Measurements from ENCODE around the gene KHDC4.
A peak's percentile ranks its signal among the peaks of the same experiment; 100 is the strongest.

The KHDC4 gene

DNA sequence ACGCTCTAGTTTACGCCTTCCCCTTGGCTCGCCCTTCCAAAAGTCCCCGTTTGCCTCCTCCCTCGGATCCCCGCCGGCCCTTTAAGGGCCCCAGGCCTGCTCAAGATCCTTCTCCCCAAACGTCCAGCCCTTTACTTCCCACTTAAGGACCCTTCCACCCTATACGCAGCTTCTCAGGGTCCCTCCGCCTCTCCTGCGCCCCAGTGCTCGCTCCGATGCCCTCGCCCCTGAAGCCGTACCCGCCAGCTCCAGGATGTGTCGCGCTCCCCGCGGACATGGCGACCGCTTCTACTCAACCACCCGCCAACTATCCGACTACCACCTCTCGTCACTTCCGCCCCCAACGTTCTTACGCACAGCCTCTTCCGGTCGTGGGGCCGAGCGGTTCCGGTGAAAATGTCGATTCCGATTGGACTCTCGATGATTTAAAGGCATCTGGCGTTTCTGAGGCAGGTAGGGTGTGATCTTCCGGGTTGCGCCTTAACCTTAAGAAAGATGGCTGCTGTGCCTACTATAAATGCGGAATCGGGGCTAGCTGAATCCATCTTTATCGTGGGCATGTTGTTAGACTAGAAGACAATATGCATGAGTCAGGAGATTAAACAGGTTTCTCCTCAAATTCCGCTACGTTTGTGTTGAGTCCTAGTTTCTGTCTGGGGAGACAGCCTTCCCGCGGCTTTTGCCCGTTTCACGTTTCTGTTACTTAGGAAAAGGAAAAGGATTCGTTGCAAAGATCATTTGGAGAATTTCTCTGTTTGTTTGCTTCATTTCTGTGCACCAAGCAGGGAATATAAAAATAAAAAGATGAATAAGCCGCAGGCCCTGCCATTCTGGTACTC, at the start of gene KHDC4:
TSS of gene KHDC4 (minus strand) at position 317 of the 839 bp plus-strand sequence. CDS start at position 277, 40 bp downstream.
- peak; percentile 93 for DNase-seq (ENCODE audit: low spot score)

DNA sequence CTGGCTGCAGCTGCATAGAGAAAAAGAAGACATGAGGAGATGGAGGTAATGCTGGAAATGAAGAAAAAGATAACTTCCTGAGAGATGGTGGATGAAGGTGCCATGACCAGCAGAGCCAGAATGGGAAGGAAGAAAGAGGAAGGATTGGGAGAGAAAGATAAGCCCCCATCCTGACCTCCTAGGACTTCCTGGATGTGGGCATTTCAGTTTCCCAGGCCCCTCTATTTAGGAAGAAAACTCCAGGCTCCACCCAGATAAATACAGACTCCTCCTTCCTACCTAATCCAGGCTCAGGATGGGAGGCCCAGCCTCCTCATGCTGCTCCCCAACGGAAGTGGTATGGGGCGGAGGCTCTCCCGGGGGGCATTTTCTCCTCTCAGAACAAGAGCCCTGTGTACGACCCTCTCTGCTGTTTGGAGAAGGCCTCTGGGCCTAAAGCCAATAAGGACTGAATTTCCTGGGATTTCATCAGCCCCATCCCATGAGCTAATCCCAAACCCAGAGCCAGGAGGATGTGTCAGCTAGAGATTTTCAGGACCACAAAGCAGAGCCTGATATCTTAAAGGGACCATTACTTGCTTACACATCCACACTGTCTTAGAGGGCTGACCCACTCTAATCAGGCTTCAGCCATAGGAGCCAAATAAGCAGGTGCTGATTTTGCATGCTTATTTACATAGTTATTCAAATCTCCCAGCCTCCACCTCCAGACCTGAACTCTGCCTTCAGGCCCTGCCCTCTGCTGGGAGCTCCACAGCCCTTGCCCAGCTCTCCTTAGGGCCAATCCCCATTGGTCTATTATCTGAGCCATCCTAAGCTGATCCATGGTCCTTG, 49.2 kb upstream of the KHDC4 start:
- peak; percentile 80 for DNase-seq (ENCODE audit: low spot score)

DNA sequence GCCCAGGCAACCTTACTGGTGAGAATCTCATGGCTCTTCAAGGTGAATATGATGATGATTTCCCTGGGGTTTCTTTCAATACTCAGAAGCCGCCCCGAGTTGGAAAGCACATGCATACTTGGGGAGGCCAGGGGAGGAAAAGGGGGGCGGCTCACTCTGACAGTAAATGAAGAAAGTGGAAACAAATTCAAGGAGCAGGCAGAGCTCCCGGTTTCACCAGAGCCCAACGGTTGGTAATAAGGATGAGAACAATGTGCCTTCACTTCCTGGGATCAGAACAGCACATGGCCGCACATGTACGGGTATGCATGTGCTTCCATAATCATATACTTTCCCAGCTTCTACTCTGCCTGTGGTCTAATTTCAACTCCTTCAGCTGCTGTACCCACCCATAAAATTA, 47.9 kb upstream of the KHDC4 start:
- DNase-seq (ENCODE audit: low spot score) = no peak

DNA sequence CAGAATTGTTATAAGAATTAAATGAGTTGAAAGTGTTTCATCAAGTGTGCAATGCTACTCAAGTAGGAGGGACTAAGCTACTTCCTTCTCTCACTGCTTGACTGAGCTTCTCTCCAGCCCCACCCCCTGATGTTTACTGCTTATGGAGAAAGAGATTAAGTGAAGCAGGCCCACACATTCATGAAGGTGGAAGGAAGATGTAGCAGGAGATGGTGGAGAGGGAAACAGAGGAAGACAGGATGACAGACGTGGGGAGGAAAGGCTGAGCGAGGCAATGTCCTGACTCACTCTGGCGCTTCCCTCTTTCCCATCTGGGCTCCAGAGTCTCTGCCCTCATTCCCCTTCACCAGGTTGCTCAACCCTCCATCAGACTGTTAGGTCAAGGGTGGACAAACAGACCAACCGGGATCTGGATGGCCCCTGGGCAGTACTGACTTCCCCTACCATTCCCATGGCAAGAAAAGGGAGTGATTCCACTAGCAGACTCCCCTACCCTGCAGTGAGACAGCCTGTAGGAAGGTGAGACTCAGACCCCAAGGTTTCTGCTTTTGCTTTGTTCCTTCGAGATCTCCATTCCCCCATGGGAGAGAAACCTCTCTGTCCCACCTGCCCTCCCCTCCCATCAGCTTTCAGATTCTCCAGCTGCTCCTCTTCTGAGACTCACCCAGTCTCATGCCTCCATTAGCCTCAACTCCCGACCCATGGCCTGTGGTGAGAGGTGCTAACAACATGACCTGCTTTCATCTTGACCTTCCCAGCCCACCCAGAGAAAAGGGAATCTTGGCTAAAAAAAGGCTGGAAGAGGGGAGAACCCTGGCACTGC, 47.3 kb upstream of the KHDC4 start:
- DNase-seq (ENCODE audit: low spot score) = no peak

DNA sequence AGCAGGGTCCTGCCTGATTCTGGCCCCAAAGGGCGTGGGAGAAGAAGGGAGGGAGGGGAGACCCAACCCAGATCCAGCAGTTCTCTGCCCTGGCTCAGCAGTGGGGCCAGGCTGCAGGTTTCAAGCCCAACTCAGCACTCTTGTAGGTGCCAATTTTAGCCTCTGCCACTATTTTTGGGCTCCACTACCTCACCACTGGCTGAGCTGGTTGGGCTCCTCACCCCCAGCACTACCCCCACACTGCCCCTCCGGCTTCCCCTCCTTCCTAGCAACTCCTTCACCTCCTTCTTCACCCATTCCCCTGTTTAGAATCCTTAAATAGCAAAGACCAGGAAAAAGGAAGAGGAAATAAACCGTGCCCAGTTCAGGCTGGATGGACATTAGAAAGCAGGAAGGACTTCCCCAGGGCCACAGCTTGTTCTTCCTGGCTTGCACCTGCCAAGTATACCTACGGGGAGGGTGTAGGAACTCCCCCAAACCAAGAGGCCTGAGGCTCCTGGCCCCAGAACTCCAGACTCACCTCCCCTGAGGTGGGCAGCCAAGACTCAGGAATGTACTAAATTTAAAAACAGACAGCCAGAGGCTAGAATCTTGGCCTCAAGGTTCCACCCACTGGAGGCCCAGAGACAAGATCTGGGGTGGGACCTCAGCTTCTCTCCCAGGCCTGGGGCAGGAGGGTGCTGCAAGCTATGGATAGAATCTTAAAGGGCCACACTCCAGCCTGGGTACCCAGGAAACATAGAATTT, 45.6 kb upstream of the KHDC4 start:
- DNase-seq (ENCODE audit: low spot score) = peak; percentile 23

DNA sequence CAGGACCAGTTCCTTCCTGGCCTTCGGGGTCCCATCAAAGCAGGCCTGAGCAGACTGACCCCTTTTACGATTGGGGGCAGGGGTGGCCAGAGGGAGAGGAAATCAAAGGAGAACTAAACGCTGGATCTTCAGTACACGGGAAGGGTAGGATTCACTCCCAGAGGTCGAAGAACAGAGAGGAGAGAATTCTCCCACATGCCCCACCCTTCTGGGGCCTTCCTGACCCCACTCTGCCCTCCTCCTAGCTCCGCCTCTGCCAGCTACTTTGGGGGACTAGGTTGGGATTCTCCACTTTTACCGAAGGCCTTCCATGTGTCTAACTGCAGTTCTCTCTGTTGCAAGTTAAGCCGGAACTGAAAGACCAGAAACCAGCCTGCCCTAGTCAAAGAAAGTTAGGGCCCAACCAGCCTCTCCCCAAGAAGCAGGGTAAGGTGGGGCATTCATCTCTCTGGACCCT, 44.8 kb upstream of the KHDC4 start:
- DNase-seq (ENCODE audit: low spot score) = peak; percentile 33

DNA sequence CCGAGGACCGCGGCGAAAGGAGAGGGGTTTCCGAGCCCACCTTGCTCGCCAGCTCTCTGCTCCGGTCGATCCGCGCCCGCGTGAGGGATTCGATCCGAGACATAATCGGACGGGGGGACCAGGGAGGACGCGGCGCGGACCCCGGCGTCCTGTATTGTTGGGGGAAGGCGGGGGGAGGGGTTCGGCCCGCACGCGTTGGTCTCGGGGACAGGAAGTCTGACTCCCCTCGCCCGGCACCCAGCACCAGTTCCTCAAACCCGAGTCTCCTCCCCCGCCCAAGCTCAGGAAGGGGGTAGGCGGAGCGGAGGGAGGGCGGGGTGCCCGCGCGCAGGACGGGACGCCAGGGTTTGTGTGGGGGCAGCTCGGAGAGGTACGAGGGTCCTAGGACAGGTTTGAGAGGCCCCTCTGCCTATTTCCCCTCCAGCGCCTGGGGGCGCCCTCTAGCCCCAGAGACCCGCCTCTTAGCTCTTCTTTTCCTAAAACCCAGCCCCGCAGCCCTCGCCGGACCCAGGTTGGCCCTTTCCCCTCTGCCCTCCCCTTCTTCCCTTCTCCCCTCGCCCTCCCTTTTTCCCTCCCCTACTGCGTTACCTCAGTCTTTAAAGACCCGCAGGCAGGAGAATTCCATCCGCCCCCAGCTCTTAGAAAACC, 44.2 kb upstream of the KHDC4 start, which contains the start of gene ARHGEF2:
TSS of gene ARHGEF2 (minus strand) at position 223 of the 648 bp plus-strand sequence. CDS start at position 103, 120 bp downstream.
- peak; percentile 75 for DNase-seq (ENCODE audit: low spot score)

DNA sequence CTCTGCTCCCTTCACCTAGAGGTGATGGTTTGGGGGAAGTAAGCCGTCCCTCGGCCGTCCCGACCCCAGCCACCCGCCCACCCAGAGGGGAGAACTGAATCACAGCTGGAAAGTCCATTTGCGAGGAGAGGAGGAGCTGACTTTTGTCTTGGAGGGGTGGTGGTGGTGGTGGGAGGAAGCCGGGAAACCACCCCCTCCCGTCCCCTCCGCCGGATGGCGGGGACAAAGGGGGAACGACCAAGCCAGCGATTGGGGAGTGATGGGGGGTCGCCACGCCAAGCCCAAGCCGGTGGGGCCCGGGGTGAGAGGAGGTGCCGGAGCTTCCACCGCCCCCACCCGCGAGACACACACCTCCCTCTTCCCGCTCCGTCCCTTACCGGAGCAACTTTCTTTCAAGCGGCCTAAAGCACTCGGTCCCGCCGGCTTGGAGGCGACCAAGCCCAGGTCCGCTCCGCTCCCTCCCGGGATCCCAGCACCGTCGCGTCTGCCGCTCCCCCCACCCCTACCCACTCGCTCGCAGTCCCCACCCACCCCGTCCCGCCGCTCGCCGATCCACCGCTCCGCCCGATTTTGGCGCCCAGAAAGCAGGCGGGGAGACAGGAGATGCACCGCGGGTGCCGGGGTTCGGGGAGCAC, 43.6 kb upstream of the KHDC4 start:
- DNase-seq (ENCODE audit: low spot score) = peak; percentile 66

DNA sequence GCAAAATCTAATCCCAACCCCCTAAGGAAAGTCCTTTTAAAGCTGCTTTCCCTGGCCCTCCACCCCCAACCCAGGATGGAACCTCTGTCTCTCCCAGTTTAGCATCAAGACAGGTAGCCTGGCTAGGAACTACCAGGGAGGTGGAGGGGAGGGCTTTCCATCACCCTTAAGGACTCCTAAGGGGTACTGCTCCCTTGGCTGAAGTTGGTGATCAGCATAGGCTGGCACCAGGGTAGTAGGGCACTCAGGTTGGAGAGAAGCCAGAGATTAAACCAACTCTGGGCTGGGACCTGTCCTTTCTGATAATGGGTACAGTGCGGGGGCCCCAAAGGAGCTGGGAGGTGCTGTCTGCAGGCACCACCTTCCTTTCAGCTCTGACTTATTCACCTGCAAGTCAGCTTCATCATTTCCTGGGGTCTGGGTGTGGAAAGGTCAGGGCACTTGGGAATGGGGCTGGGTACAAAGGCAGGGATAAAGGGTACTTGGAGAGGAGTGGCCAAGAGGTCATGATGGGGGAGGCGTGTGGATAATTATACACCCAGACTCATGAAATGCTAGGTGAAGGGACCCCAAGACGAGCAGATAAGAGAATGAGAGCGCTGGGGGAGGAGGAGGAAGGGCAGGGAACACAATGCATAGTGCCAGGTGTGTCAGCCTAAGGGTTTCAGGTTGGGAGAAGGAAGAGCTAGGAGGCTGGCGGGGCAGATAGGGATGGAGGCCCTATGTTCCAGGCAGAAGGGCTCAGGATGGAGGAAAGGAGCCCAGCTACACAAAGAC, 42.9 kb upstream of the KHDC4 start:
- no peak for DNase-seq (ENCODE audit: low spot score)

DNA sequence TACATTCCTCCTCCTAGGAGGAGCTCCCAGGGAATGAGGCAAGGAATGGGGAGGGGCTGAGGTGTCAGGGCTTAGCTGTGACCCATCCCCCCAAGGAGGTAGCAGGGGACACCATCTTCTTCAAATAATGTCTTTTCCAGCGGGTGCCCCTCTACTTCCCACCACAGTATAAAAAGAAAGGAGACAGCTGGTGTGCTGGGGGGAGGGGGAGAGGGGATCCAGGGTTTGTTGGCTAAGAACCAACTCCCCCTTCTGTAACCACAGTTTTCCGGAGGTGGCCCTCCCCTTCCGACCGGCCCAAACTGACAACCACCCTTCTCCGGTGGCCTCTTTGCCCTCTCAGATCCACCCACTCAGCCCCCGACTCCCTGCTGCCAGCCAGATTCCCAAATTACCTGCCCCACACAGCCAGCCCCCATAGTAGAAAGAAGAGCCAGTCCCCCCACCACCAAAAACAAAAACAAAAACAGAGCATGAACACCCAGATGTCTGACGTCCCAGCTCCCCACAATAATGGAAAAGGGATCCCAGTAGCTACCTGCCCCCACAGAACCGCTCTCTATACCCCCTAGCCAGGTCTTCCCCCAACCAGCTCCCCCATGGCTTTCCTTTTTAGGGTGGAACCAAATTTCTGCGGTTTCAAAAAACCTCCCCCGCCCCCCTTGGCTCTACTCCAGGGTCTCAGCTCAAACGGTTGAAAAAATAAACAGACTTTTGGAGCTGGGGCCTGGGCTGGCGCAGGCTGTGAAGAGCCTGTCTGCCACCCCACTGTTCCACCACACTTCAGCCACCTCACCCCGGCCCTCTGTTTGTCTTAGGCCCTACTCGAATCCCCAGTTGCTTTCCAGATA, 42.1 kb upstream of the KHDC4 start:
- DNase-seq (ENCODE audit: low spot score) = peak; percentile 81

DNA sequence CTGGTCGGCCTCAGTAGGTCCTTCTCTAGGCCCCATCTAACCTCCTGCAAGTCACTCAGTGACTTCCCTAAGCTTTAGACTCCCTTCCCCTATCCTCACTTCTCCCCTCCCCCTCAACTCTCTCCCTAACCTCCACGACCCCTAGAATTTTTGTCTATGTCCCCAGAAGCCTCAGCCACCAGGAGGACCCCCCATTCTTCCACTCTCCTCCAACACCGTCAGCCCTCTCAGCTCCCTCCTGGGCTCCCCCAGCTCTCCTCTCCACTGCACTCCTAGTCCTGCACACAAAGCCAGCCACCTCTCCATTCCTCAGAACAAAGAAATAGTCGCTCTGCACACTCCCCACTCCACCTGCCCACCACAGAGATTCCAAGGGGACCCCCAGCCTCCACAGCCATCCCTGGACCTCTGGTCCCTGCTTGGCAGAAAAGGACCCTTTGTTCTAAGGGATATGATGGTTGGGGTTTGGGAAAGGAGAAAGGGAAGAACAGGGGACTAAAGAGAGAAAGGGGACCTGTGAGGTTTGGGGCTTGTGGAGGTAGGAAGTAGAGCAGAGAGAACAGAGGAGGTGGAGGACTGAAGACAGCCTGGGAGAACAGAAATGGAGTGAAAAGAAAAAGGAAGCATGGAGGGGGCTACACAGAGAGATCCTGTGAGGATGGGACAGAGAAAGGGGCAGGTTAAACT, 41.3 kb upstream of the KHDC4 start:
- no peak for DNase-seq (ENCODE audit: low spot score)

DNA sequence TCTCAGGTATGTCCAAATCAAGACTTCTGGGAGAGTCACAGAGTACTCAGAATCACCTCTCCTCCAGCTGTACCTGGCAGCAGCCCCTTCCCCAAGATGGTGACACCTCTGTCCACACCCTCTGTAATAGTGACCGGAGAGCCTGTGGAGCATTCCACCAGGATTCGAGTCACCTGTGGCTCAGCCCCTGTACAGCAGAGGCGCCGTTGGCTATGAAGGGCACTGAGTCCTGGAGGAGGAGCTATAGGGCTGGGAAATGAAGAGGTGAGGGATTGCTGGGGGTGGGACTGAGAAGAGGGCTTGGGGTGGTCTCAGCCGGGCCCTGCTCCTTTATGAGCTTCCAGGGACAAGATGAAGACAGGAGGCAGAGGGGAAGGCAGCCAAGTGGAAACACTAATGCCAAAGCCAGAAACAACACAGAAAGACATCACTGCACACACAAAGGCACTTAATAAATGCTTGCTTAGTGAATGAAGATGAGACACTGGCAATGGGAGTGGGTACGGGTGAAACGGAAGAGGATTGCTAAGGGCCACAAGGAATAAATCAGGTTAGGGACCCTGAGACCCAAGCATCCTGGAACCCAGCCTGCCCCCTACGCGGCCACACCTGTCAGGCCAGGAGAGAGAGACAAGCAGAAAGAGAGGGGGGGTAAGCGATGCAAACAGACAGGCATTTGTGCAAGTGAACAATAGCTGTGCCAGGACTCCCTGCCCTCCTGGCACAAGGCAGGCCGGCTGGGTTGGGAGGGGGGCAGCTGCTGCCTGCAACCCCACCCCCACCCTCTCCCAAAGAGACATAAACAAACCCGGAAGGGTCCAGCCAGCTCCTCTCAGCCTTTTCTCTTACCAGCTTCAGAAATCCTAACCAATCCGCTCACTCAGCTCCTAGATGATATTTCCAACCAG, 40.2 kb upstream of the KHDC4 start:
- no peak for DNase-seq (ENCODE audit: low spot score)

DNA sequence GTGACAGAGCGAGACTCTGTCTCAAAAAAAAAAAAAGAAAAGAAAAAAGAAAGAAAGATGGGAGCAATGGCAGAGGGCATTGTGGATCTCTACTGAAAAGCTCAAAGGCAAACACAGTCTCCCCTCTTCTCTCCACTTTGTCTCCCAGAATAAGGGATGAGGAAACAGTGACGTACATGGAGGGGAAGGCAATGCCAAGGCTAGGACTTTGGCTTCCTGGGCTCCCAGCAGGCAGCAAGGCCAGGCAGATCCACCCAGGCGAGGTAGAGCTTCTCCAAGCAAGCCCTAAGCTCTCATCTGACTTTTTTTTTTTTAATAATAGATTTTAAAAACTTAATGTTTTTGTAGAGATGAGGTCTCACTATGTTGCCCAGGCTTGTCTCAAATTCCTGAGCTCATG, 39.5 kb upstream of the KHDC4 start:
- no peak for DNase-seq (ENCODE audit: low spot score)

DNA sequence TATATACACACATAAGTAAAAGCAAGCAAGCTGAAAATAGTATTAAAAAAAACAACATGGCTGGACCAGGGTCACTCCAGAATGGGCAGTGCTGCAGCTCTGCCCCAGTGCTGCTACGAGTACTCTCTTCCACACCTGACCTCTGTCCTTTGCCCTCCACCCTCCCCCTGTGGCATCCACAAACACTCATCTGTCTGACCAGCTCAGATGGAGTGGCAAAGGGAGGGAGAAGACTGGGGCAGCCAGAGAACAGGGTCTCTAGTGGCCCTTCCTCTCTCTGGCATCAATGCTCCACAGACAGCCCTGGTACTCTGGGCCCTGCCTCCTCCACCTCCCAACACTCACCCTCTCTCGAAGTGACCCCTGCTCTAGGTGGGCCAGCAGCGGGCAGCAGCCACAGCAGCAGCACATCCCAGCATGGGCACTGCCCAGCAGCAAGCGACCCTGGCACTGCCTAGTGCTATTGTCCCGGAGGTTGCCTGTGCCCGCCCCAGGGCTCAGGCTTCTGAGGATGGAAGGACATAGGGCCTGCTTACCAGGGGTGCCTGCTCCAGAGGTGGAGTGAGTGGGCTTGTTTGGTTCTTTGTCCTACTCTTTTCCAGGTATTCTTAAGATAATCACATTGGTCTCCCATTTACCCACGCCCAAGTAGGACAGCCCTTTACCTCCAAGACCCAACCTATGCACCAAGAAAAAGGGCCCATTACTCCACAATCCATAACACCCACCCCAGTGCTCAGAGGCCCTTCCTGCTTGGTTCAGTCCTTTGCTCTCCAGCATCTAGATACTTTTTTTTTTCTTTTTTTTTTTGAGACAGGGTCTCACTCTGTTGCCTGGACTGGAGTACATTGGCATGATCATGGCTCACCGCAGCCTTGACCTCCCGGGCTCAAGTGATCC, 37.9 kb upstream of the KHDC4 start:
- no peak for DNase-seq (ENCODE audit: low spot score)

DNA sequence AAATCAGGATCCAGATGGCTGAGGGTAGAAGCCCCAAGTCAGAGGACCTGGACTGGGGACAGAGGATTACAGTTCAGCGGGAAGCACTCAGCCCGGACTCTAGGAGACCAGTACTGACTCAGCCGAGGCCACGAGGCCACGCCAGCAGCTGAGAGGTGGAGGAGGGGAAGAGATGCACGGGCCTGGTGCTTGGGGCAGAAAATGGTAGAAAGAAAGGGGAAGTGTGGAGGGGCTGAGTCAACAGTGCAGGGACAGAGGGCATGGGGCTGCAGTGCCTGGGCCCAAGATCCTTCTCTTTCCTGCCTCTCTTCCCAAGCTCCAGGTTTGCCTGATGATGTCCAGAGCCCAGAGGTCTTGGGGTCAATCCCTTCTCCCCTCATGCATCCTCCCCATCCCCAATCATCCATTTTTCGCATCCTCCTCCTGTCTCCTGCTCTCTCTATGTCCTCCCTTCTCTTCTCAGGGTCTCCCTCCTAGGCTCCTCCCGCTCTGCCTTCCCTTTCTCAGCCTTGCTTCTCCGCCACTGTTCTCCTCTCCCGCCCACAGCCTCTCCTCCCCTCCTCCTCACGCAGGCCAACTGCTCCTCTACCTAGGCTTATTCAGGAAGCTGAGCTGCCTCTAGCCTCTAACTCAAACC, 36.4 kb upstream of the KHDC4 start:
- DNase-seq (ENCODE audit: low spot score) = peak; percentile 78
